BJ (cell line): ENCODE measurements around the gene VAV2. TPM values are rescaled to one million over a fixed set of nuclear protein-coding genes. Genes with fewer than 3 reads are reported as not detected.

Source experiments
- CTCF ChIA-PET: fragments of 350-600 bp; formaldehyde crosslinking; extraction: SDS; loops from one replicate; lab custom pipeline; 2021; ENCODE audit warnings: antibody characterized with exemption, inconsistent platforms; lab: Yijun Ruan, JAX
- POLR2A ChIA-PET: fragments of 300-600 bp; sonication (Branson Sonifier 250); formaldehyde crosslinking; extraction: SDS; loops from one replicate; lab custom pipeline; 2021; ENCODE audit warnings: antibody characterized with exemption; lab: Charles Lee
- DNase-seq: peaks from one replicate; pipeline ENCODE4 v3.0.0-alpha.2; 2011; ENCODE audit warnings: low read depth
- H3K27me3 ChIP-seq: 2 replicates; pipeline ENCODE4 v1.6.0; 2011; ENCODE audit warnings: low read length; ENCODE audit not compliant: control insufficient read depth, insufficient read depth
- H3K36me3 ChIP-seq: 2 replicates; pipeline ENCODE4 v1.5.1; 2011; ENCODE audit warnings: low read length; ENCODE audit not compliant: control insufficient read depth, insufficient read depth
- H3K4me3 ChIP-seq: 2 replicates; pipeline ENCODE4 v1.5.1; 2011; ENCODE audit warnings: low read depth, mild to moderate bottlenecking, control low read depth, low read length
- CTCF ChIP-seq: IDR thresholded peaks from 2 replicates; pipeline ENCODE4 v1.5.1; 2011; ENCODE audit warnings: low read depth, mild to moderate bottlenecking, control low read depth, inconsistent platforms, low read length, moderate library complexity; ENCODE audit not compliant: insufficient read depth
- polyA plus RNA-seq: library from polyadenylated mRNA; depleted of rRNA; stranded (reverse); fragments of >200 nt; gene quantifications from 2 replicates; pipeline ENCODE4 v1.2.3, GENCODE V29; 2011

VAV2 gene
- polyA plus RNA-seq, 1 experiment: 9.9 TPM

DNA sequence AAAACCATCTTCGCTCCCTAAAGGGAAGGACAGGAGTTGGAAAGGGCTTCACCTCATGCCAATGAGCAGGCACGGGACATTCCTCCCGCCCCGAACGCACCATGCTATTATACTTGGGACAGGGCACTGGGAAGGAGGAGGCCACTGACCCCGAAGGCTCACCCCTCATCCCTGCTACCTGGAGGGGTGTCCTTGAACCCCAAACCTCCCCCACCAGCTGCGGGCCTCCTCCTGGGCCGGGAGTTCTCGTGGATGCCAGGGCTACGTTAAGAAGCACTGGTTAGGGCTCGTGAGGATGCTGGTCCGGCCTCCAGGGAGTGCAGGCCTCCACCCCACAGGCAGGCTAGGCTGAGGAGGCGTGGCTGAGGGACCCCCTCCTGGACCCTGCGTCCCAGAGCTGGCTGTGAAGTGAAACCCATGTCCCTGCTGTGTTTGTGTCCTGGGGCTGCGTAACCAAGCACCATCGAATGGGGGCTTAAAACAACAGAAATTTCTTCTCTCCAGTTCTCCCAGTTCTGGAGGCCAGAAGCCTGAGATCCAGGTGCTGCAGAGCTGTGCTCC lies 142.9 kb downstream of the VAV2 start:
- no peak for TF ChIP-seq CTCF
- POLR2A ChIA-PET: no interaction called here
- DNase-seq: no peak
- Histone ChIP-seq H3K27me3 (no peaks in the 10 kb centered on the region), H3K36me3 (peaks cover 1% of the 10 kb centered on the region), H3K4me3 (no peak overlapping the region)
- CTCF ChIA-PET: no interaction called here

GRCh38 chr9:133848471-133849109 lies 143.5 kb downstream of the VAV2 start:
- peaks cover 1% of the 10 kb centered on the region for H3K36me3 ChIP-seq
- ChIA-PET POLR2A (no interaction called here), CTCF (no interaction called here)
- H3K4me3 ChIP-seq: no peak overlapping the region
- no peak for TF ChIP-seq CTCF
- H3K27me3 ChIP-seq: no peaks in the 10 kb centered on the region
- DNase-seq: no peak

DNA sequence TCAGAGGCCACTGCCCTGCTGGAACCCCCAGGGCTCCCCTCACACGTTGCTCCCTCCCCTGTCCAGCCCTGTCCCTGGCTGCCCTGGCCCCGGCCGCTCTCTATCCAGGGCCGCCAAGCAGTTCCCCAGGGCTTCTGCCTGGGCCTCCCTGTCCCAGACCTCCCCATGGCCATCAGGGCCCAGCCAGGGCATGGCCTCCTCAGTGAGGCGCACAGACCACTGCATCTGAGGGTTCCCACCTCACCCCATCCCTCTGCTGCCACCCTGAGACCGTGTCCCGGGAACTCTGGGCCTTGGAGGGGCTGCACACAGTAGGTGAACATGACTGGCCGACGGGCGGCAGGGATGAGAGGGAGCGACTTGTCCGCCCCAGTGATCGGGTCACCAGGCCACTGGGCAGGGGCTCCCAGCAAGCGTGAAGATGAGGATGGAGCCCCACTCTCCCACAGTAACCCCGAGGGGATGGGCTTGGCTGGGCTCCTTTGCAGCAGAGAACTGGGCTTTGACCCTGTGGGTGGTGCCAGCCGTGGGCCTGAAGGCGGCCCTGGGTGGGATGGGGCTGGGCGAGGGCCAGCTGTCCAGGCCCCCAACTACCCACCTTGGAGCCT lies 145.5 kb downstream of the VAV2 start:
- Histone ChIP-seq H3K4me3 (no peak overlapping the region), H3K36me3 (peaks cover 1% of the 10 kb centered on the region), H3K27me3 (no peaks in the 10 kb centered on the region)
- no peak for DNase-seq
- TF ChIP-seq CTCF: no peak
- POLR2A ChIA-PET: no interaction called here
- CTCF ChIA-PET: no interaction called here

GRCh38 chr9:133845440-133845839 lies 146.7 kb downstream of the VAV2 start:
- Histone ChIP-seq H3K36me3 (peaks cover 1% of the 10 kb centered on the region), H3K27me3 (no peaks in the 10 kb centered on the region), H3K4me3 (no peak overlapping the region)
- CTCF ChIA-PET: no interaction called here
- DNase-seq: no peak
- POLR2A ChIA-PET: no interaction called here
- TF ChIP-seq CTCF: no peak

DNA sequence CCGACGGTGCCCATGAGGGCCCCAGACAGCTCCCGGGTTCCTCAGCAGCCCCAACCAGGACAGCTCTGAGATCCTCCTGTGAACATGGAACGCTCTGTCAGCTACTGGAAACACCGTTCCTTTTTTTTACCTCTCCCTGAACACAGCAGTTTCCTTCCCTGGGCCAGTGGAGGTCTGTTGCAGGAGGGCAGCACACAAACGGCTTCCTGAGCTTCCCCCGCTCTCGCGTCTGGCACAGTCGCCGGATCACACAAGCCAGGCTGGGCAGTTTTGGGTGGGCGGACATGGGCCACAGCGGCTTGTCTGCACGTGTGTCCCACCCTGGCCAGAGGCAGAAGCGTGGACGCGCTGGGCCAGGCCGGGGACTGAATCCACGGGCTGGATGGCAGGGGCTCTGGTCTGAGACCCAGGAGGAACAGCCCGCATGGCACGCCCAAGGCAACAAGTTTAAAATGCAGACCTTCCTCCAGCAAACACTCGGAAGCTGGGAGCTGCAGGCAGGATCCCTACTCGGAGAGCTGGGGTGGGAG lies 147.2 kb downstream of the VAV2 start:
- H3K36me3 ChIP-seq: peaks cover 1% of the 10 kb centered on the region
- H3K4me3 ChIP-seq: no peak overlapping the region
- no peak for TF ChIP-seq CTCF
- no peak for DNase-seq
- H3K27me3 ChIP-seq: no peaks in the 10 kb centered on the region
- ChIA-PET CTCF (no interaction called here), POLR2A (no interaction called here)
